Right renal cortex interstitium (tissue), 3 donors: ENCODE measurements around the gene SDK1. TPM values are rescaled to one million over a fixed set of nuclear protein-coding genes. Genes with fewer than 3 reads are reported as not detected.

Source experiments
- DNase-seq, 3 donors: peaks; one replicate each; pipeline ENCODE4 v3.0.0-alpha.2; 2013; ENCODE audit warnings: low read depth in 3 of 3, low spot score in 2 of 3
- polyA plus RNA-seq, 3 donors: library from polyadenylated mRNA; unstranded; fragments of 120-200 nt; gene quantifications; one replicate each; pipeline ENCODE4 v1.2.1, GENCODE V29; 2013; ENCODE audit not compliant: insufficient read length in 3 of 3

Gene SDK1
- polyA plus RNA-seq, 3 donors = 5.8 to 7.5 (median 6.3) TPM

GRCh38 chr7:4054158-4054557 is 753.1 kb downstream of the SDK1 start:
- DNase-seq = no peak

GRCh38 chr7:4056552-4057288 is 755.7 kb downstream of the SDK1 start:
- DNase-seq = no peak

GRCh38 chr7:4057289-4057616 is 756.2 kb downstream of the SDK1 start:
- DNase-seq = no peak

GRCh38 chr7:4058158-4058557 is 757.1 kb downstream of the SDK1 start:
- no peak for DNase-seq

GRCh38 chr7:4065190-4065589 is 764.1 kb downstream of the SDK1 start:
- no peak for DNase-seq

- DNase-seq = no peak
Observed at GRCh38 chr7:4066206-4066605, 765.2 kb downstream of the SDK1 start.

- no peak for DNase-seq
Observed at GRCh38 chr7:4066626-4067475, 765.8 kb downstream of the SDK1 start.

GRCh38 chr7:4067476-4067760 is 766.4 kb downstream of the SDK1 start:
- DNase-seq = no peak

- DNase-seq = no peak
Observed at GRCh38 chr7:4067874-4068273, 766.8 kb downstream of the SDK1 start.

GRCh38 chr7:4068286-4068685 is 767.2 kb downstream of the SDK1 start:
- no peak for DNase-seq

- no peak for DNase-seq
Observed at GRCh38 chr7:4069268-4070095, 768.4 kb downstream of the SDK1 start.

GRCh38 chr7:4070214-4070613 is 769.2 kb downstream of the SDK1 start:
- no peak for DNase-seq

- no peak for DNase-seq
Observed at GRCh38 chr7:4071370-4072058, 770.5 kb downstream of the SDK1 start.

GRCh38 chr7:4072161-4072925 is 771.3 kb downstream of the SDK1 start:
- no peak for DNase-seq

GRCh38 chr7:4073052-4073451 is 772.0 kb downstream of the SDK1 start:
- DNase-seq = no peak

GRCh38 chr7:4073750-4074149 is 772.7 kb downstream of the SDK1 start:
- no peak for DNase-seq

- DNase-seq = no peak
Observed at GRCh38 chr7:4074407-4074806, 773.4 kb downstream of the SDK1 start.

- DNase-seq = no peak
Observed at GRCh38 chr7:4074994-4075393, 773.9 kb downstream of the SDK1 start.

- DNase-seq = no peak
Observed at GRCh38 chr7:4076701-4077294, 775.7 kb downstream of the SDK1 start.

GRCh38 chr7:4077980-4078379 is 776.9 kb downstream of the SDK1 start:
- DNase-seq = no peak
